DOHH2 (cell line): ENCODE measurements around the gene MYH6.
"Not testable (repeated sequence)": the region's sequence is repeated elsewhere in the genome, so short reads cannot be mapped to it uniquely, and the experiment has no call there.

Experiments used
- H3F3A ChIP-seq: fragments of 200-600 bp; sonication (generic), shearing (Covaris generic); 2 replicates; pipeline ENCODE4 v1.6.0; 2016; ENCODE audit warnings: antibody characterized with exemption, mild to moderate bottlenecking; ENCODE audit not compliant: control insufficient read depth, insufficient read depth
- H3K27ac ChIP-seq: fragments of 200-600 bp; sonication (generic); 2 replicates; pipeline ENCODE4 v1.5.1; 2014; ENCODE audit warnings: low read depth, mild to moderate bottlenecking, low read length, moderate library complexity
- H3K27me3 ChIP-seq: fragments of 200-600 bp; sonication (generic); 2 replicates; pipeline ENCODE4 v1.6.1; 2014; ENCODE audit warnings: mild to moderate bottlenecking, low read length, mixed read lengths; ENCODE audit not compliant: control insufficient read depth
- H3K36me3 ChIP-seq: fragments of 200-600 bp; sonication (generic); 2 replicates; pipeline ENCODE4 v1.6.1; 2014; ENCODE audit warnings: mild to moderate bottlenecking, low read length, moderate library complexity, mixed read lengths; ENCODE audit not compliant: control insufficient read depth
- H3K4me1 ChIP-seq: fragments of 200-600 bp; sonication (generic); 2 replicates; pipeline ENCODE4 v1.6.1; 2014; ENCODE audit warnings: mild to moderate bottlenecking, low read length, mixed read lengths; ENCODE audit not compliant: control insufficient read depth
- H3K4me2 ChIP-seq: fragments of 200-600 bp; sonication (generic); 2 replicates; pipeline ENCODE4 v1.6.0; 2014; ENCODE audit warnings: mild to moderate bottlenecking, low read length, moderate library complexity
- H3K4me3 ChIP-seq: fragments of 200-600 bp; sonication (generic); 2 replicates; pipeline ENCODE4 v1.5.1; 2014; ENCODE audit warnings: mild to moderate bottlenecking, low read length, mixed read lengths
- H3K79me2 ChIP-seq: fragments of 200-600 bp; sonication (generic); 2 replicates; pipeline ENCODE4 v1.6.1; 2014; ENCODE audit warnings: mild to moderate bottlenecking, low read length, mixed read lengths; ENCODE audit not compliant: control insufficient read depth
- H3K9me2 ChIP-seq: fragments of 200-600 bp; sonication (generic); replicated peaks from 2 replicates; pipeline ENCODE4 v1.6.1; 2014; ENCODE audit warnings: mild to moderate bottlenecking, low read length, mixed read lengths; ENCODE audit not compliant: control insufficient read depth
- H3K9me3 ChIP-seq: fragments of 200-600 bp; sonication (generic); 2 replicates; pipeline ENCODE4 v1.6.1; 2014; ENCODE audit warnings: antibody characterized with exemption, low read length, mixed read lengths; ENCODE audit not compliant: control insufficient read depth, insufficient read depth
- H4K20me1 ChIP-seq: fragments of 200-600 bp; sonication (generic); 2 replicates; pipeline ENCODE4 v1.6.0; 2014; ENCODE audit warnings: low read depth, mild to moderate bottlenecking, antibody characterized with exemption, low read length, moderate library complexity; ENCODE audit not compliant: control insufficient read depth, insufficient read depth
- EZH2phosphoT487 ChIP-seq: fragments of 200-600 bp; sonication (generic); IDR thresholded peaks from 2 replicates; pipeline ENCODE4 v1.6.1; 2017; ENCODE audit warnings: borderline replicate concordance, mild to moderate bottlenecking, antibody characterized with exemption, low read length, moderate library complexity, mixed read lengths
- TF ChIP-seq, protein P1 (sequence below): fragments of 200-600 bp; sonication (generic); IDR thresholded peaks from one replicate; pipeline ENCODE4 v1.5.1; 2014; ENCODE audit warnings: antibody characterized with exemption, mild to moderate bottlenecking, low read depth, low read length; ENCODE audit not compliant: poor library complexity, severe bottlenecking

MYH6 gene

DNA sequence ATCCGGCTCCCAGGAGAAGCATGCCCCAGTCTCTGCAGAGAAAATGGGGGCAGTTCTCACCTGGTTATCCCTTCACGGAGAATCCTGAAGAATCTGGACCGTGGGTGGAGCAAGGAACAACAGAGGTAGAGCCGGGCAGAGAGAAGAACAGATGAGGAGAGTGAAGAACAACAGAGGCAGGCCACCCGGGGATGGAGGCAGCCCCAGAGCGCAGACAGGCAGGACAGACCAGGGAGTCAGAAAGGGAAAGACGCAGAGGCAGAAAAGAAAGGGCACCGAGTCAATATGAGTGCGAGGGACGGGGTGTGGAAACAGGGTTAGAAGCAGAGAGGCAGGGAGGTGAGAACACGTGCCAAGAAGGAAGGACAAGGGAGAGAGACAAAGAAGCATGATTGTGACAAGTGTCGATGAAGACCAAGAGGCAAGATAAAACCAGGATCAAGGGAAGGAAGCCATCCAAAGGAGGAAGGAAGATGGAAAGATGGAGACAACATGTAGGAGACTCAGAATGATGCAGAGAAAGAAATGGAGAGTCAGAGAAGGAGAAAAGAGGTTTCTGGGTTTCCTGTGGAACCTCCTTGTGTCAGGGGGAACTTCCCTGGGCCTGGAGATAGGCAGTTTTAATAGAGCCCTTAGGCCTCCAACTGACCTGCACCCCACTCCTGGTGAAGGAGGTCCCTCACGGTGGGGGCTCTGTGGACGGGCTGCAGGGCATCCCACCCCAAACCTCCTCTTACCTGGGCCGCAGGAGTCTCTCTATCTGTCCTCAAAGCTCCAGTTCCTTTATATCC is at the start of gene MYH6:
MYH6 (minus strand) TSS at position 758 of the 791 bp plus-strand sequence. CDS start 1,050 bp downstream, outside the sequence.
- H3K4me3 ChIP-seq, result no peak within 1 kb of the TSS
- H3K79me2 ChIP-seq, result no peaks in the 10 kb centered on the region
- no peaks in the 10 kb centered on the region for H3K27me3 ChIP-seq
- H3F3A ChIP-seq, result no peaks in the 10 kb centered on the region
- no peaks in the 10 kb centered on the region for H4K20me1 ChIP-seq
- no peaks in the 10 kb centered on the region for H3K36me3 ChIP-seq
- no peaks in the 10 kb centered on the region for H3K9me2 ChIP-seq
- no peak within 1 kb of the TSS for H3K4me2 ChIP-seq
- no peaks in the 10 kb centered on the region for H3K4me1 ChIP-seq
- TF ChIP-seq EZH2phosphoT487, result no peak
- TF ChIP-seq, protein P1, sequence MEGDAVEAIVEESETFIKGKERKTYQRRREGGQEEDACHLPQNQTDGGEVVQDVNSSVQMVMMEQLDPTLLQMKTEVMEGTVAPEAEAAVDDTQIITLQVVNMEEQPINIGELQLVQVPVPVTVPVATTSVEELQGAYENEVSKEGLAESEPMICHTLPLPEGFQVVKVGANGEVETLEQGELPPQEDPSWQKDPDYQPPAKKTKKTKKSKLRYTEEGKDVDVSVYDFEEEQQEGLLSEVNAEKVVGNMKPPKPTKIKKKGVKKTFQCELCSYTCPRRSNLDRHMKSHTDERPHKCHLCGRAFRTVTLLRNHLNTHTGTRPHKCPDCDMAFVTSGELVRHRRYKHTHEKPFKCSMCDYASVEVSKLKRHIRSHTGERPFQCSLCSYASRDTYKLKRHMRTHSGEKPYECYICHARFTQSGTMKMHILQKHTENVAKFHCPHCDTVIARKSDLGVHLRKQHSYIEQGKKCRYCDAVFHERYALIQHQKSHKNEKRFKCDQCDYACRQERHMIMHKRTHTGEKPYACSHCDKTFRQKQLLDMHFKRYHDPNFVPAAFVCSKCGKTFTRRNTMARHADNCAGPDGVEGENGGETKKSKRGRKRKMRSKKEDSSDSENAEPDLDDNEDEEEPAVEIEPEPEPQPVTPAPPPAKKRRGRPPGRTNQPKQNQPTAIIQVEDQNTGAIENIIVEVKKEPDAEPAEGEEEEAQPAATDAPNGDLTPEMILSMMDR, result no peak
- no peak within 1 kb of the TSS for H3K27ac ChIP-seq
- H3K9me3 ChIP-seq, result no peaks in the 10 kb centered on the region

DNA sequence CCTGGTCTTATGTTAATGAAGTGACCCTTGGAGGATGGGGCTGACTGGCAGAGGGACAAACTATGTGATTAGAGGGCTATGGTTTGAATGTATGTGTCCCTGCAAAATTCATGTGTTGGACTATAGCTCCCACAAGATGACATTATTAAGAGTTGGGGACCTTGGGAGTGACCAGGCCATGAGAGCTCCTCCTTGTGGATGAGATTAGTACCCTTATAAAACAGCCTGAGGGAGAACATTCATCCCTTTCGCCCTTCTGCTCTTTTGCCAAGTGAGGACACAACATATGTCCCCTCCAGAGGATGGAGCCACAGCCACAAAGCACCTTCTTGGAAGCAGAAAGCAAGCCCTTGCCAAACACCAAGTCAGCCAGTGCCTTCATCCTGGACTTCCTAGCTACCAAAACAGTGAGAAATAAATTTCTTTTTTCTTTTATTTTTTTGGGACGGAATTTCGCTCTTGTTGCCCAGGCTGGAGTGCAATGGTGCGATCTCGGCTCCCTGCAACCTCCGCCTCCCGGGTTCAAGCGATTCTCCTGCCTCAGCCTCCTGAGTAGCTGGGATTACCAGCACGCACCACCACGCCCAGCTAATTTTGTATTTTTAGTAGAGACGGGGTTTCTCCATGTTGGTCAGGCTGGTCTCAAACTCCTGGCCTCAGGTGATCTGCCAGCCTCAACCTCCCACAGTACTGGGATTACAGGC is 49.0 kb upstream of the MYH6 start:
- not testable (repeated sequence) for H3K27ac ChIP-seq, H3K9me3 ChIP-seq, H3F3A ChIP-seq, H3K4me3 ChIP-seq, H4K20me1 ChIP-seq, H3K36me3 ChIP-seq, H3K4me1 ChIP-seq, H3K4me2 ChIP-seq, H3K9me2 ChIP-seq, H3K79me2 ChIP-seq
- H3K27me3 ChIP-seq, result peaks cover 14% of the 10 kb centered on the region
- TF ChIP-seq, protein P1, result peak; percentile 16

DNA sequence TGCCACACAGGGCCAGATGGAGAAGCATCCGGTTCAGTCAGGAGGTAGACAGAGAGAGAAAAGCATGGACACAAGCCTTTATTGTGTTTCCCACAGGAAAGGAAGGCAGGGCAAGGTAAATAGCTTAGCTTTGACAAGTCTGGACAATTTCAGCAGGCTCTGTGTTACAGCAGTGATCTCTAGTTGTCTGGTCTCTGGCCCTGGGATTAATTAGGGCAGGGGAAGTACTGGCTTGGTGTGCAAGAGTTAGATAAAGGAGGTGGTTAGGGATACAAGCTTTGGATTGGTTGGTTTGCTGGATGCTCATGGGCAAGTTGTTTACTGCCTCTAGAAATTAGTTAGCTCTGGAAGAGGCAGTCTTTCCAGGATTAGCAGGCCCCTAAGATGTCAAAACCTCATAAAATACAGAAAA is 46.4 kb upstream of the MYH6 start:
- Histone ChIP-seq H3K9me2 (no peaks in the 10 kb centered on the region), H3K27ac (no peak overlapping the region), H3K4me3 (no peak overlapping the region), H3F3A (no peaks in the 10 kb centered on the region), H3K27me3 (peaks cover 11% of the 10 kb centered on the region; the same call in 1 of the 2 replicates), H4K20me1 (no peaks in the 10 kb centered on the region), H3K79me2 (no peaks in the 10 kb centered on the region), H3K9me3 (no peaks in the 10 kb centered on the region), H3K4me2 (no peak overlapping the region), H3K36me3 (no peaks in the 10 kb centered on the region), H3K4me1 (no peaks in the 10 kb centered on the region)
- TF ChIP-seq EZH2phosphoT487, result no peak
- TF ChIP-seq, protein P1, result no peak
